NCI-H2196 (cell line): ENCODE results near the gene CDH15.
A peak's percentile ranks its signal among the peaks of the same experiment; 100 is the strongest.
"Not testable (repeated sequence)": the region's sequence is repeated elsewhere in the genome, so short reads cannot be mapped to it uniquely, and the experiment has no call there.

Experiments used
- DNase-seq: peaks from one replicate; lab custom pipeline; 2025; ENCODE audit not compliant: unreplicated experiment; lab: John Stamatoyannopoulos, UW

Gene CDH15

DNA sequence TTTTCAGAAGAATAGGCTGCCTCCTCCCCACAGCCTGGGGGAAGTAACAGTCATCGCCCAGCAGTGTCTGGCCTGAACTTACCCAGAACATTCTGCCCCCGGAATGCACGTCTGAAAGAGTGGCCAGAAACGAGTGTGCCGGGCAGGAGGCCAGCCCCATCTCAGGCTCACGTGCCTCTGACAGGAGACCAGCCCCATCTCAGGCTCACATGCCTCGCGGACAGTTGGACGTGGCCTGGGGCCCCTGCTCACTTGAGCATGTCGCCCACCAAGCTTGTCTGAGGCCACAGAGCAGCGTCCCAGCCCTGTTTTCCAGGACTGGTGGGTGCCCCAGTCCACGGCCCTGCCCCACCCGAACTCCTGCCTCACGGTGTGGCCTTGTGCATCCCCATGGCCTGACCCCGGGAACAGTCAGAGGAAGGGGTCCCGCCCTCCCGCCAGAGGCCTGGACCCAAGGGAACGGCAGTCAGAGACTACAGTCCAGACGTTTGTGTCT is 16.3 kb upstream of the CDH15 start:
- no peak for DNase-seq

DNA sequence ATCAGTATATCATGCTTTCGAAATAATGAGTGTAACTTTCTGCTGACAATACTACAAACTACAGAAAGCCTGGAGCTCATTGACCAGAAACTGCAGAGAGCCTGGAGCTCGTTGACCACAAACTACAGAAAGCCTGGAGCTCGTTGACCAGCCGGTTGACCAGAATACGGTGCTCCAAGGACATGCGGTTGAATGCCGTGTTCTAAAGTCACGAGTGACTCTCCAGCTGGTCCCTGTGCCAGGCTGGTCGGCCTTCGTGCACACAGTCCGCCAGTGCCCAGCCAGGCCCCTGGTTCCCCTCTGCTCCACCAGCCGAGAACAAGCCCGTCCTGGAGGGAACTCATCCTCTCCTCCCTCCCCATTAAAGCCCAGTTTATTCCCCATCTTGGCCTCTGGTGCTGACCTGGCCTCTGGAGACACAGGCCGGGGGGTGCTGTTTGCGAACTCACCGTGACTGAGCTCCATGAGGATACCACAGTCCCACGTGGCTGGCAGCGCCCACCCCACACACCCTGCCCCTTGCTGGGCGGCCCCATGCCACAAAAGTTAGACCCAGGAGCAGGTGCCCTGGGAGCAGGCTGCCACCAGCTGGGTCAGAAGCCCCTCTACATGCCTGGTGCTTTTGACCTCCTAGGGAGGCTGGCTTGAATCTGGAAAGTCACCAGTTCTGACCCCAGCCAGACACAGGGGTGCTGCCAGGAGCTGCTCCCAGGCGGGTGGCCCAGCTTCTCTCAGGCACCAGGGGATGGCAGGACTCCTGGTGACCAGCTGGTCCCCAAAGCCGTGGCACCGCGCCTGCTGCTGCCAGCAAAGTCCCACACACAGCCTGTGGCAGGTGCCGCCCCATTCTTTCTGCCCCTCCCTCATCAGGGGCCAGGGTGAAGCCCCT is 15.5 kb upstream of the CDH15 start:
- DNase-seq: no peak

DNA sequence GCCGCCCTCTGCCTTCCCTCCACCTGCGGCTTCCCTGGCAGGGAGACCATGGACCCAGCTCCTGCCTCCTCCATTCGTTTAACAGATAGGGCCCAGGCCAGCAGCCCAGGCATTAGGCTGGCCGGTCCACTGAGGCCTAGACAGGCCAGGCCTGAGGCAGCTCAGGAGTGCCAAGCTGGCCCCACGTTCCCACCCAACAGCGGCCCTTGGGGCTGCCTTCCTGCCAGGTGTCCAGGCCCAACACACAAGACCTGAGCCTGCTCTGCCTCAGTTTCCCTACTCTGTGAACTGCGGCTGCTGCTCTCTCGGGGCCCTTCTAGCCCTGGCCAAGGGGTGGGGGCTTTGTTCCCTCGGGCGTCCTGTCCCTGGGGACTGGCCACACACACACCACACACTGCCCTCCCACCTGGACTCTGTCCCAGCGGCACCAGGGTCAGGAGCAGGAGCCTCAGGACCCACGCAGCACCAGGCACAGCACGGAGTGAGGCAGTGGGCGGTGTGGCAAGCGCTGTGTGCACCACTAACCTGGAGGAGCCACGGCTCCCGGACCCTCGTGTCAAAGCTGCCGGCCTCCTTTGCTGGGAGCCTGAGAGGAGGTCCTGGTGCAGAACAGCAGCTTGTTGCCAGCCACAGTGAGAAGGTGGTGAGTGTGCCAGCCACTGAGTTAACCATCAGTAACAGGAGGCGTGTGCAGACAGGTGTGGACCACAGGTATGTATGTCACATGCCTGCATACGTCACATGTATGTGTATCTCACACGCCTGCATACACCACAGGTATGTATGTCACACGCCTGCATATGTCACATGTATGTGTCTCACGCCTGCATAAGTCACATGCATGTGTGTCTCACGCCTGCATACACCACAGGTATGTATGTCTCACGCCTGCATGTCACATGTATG is 14.6 kb upstream of the CDH15 start:
- no peak for DNase-seq

DNA sequence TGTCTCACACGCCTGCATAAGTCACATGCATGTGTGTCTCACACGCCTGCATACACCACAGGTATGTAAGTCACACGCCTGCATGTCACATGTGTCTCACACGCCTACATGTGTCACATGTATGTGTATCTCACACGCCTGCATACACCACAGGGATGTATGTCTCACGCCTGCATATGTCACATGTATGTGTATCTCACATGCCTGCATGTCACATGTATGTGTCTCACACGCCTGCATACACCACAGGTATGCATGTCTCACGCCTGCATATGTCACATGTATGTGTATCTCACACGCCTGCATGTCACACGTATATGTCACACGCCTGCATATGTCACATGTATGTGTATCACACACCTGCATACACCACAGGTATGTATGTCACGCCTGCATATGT is 13.8 kb upstream of the CDH15 start:
- no peak for DNase-seq

DNA sequence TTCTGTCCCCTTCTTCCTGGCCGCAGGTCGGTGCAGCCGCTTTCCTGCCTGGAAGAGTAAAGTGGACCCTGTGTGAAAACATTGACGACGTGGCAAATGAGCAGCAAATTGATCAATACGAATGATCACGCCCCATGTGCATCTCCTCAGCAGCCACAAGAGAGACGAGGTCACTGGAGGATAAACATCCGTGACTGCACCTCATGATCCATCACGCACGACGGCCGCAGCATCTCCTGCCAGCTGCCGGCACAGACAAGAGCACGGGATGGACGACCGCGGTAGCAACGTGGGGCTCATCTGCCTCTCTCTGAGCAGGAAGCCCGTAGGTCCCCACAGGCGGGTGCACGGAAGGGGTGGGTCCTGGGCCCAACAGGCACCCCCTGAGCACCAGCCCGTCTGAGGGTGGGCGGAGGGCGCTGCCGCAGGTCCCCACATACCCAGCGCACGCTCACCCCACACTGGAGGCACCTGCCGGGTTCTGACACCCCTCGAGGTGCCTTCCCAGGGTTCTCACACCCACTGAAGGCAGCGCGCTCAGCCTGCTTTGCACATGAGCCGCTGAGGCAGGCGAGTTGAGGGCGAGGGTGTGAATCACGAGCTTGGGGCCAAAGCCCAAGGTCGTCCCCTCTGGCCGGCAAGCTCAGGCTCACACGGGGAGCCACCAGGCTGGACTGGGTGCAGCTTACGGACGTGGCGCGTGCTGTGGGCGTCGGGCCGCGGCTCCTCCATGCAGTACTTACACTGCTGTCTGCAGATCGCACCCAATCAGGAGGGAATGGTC is 12.3 kb upstream of the CDH15 start:
- no peak for DNase-seq

DNA sequence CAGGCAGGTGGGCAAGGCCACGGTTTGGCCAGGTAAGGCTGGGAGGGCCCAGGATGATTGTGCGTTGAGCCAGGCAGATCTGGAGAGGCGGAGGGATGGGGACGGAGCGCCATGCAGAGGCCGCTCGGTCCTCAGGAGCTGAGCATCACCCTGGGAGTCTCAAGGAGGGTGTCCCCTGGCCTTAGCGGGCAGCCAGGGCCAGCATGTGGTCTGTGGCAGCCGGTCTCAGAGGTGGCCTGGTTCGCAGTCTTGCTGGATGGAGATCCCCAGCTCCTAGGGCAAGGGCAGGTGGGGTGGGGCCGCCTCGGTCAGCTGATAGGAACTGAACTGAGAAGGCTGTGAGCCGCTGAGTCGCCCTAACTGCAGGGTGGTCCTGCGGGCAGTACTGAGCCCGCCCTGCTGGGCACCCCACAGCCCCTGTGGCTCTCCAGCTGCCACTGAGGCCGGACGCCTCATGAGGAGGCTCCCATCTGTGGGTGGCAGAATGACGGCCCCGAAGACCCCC is 11.6 kb upstream of the CDH15 start:
- no peak for DNase-seq

DNA sequence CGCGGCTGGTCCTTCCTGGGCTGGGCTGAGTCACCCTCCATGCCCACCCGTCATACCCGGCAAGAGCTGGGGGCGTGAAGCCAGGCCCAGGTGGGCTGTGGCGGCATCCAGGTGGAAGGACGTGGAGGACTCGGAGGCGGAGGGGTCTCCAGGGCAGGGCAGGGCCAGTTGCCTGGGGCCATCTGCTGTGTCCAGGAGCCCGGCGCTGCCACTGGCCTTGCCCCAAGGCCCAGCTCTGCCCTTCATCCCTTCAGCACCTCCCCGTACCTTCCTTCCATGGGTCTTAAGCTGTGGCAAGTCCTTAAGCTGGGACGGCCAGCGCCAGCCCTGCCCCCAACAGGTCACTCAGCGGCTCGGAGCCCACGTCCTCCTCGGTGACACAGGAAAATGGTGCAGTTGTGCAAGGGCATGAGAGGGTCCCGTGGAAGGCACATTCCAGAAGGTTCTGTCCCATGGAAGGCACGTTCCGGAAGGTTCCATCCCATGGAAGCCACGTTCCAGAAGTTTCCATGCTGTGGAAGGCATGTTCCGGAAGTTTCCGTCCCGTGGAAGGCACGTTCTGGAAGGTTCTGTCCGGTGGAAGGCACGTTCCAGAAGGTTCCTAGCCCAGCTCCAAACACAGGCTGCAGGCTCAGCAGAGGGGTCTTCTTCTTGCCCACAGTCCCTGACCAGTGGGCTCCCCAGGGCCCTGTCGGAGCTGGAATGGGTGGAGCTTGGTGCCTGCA is 10.4 kb upstream of the CDH15 start:
- DNase-seq: no peak

DNA sequence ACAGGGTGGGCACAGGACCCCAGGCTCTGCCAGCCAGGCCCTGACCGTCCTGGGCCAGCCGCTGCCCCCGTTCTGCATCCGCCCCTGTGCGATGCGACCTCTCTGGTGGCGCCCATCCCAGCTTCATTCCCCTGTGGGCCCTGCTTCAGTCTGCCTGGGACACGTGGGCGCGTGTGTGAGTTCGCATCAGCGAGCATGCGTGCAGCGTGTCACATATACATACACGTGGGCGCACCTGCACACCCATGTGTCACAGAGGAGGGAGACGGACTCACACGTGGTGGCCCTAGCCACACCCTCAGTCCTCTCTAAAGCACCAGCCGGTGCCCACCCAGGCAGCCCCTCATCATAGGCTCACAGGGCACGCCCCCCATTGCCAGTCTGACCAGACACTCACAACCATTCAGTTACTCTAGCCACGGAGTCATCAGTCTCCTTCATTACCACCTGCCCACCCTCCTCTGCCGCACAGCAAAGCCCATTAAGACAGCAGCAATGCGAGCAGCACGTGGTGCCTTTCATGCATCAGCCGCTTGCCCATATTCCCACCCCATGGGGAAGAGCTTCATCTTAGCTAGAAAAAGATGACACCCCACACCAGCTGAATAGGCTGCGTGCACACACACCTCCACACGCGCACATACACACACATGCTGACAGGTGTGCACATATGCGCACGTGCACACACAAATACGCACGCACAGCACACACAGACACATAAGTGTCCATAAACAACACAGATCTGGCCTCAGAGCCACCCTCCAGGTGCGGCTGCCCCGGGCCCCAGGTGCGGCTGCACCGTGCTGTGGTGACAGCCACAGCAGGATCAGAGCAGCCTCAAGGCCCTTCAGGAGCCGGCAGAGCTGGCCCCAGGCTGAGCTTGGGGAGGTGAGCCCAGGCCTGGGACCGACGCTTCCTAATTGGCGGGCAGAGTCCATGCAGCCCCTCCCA is 9.5 kb upstream of the CDH15 start:
- no peak for DNase-seq

DNA sequence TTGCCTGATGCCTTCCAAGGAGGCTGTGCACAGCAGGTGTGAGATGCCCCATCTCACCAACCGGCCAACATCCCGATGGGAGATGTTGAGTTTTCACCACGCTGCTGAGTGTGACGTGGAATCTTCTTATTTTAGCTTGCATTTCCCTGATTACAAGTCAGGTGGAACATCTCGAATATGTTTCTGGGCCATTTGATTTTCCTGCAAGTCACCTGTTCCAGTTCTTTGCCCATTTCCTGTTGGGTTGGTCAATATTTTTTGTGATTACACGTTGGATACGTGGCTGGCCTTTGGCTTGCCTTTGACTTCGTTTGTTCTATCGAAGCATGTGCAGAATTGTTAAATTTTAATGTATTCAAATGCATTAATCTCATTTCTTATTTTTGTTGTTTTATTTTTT is 8.3 kb upstream of the CDH15 start:
- no peak for DNase-seq

DNA sequence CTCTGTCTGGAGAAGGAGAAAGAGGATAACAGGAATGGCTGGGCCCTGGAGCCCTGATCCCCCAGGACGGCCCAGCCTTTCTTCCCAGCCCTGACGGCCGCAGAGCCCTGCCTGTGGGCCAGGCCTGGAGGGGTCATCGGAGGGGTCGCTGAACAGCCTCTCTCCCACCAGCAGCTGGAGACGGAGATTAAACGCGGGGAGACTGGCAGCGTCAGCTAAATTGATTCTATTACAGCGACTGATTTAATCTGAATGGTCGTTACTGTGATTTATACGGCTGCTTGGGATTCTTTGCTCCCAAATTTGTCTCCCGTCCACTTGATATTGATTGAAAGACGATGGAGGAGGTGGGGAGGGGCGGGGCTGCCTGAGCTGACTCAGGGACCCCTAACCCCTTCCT is 7.1 kb upstream of the CDH15 start:
- no peak for DNase-seq

DNA sequence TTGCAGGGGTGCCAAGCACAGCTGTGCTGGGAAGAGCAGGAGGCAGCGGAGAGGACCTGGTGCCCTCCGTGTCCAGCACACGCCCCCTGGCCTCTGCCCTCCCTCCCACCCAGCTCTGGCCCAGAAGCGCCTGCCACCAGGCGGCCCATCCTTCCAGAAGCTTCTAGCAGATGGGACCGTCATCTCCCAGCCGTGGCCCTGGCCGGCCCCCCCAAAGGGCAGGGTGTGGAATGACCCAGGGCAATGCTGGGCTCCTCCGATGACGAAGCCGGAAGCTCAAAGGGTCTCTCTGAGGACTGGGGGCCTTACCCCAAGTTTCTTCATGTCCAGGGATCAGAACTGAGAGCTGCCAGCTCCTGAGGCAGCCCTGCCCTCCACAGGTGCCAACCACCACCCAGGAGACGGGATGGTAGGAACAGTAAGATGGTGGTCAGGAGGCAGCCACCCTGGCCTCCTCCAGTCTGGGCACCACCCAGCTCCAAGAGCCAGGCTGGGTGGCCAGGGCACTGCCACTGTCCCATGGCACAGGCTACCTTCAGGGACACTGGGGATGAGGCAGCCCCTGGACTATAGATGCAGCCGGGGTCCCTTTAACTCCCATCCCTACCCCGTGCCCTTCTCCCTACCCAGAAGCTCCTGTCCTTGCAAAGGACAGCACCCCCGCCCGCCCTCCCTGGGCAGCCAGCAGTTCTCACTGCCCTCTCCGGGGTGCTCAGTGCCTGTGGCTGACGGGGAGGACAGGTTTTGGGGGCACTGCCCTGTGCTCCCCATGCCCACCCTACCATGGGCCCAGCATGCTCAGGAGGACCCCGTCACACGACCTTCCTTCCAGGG is 6.5 kb upstream of the CDH15 start:
- no peak for DNase-seq

DNA sequence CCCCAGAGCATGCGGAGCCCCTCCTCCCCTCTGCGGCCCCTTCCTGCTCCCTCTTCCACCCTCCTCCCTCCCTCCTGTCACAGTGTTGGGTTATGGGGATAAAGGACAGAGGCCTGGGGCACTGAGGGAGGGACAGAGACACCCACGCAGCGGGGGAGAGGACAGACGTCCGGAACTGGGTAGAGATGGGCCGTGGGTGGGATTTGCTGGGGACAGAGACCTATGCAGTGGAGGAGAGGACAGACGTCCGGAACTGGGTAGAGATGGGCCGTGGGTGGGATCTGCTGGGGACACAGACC is 5.9 kb upstream of the CDH15 start:
- DNase-seq: not testable (repeated sequence)

DNA sequence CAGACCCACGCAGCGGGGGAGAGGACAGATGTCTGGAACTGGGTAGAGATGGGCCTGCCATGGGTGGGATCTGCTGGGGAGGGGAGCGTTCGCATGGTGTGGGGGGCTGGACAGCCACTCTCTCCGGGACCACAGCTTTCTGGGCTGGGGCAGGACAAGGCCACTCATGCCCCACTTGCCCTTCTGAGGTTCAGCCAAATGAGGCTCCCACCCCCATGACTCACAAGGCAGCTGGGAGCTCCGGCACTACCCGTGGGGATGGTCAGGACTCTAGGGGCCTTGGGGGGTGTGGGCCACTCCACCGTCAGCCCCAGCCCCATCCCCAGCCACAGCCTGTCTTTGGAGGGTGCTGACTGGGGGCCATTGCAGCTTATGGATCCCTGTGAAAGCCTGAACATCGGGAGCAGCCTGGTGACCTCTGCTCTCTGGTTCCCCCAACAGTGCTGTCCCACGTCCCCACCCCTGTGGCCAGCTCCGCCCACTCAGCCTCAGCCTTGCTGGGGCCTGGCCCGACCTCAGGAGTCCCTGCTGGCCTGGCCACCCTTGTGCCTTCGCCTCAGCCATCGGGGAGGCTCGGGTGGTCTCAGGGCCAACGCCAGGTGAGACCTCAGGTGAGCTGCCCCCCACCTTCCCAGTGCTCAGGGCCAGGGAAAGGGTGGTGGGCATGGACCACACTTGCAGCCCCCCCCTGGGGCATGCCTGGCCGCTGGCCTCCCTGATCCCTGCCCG is 4.7 kb upstream of the CDH15 start:
- no peak for DNase-seq

DNA sequence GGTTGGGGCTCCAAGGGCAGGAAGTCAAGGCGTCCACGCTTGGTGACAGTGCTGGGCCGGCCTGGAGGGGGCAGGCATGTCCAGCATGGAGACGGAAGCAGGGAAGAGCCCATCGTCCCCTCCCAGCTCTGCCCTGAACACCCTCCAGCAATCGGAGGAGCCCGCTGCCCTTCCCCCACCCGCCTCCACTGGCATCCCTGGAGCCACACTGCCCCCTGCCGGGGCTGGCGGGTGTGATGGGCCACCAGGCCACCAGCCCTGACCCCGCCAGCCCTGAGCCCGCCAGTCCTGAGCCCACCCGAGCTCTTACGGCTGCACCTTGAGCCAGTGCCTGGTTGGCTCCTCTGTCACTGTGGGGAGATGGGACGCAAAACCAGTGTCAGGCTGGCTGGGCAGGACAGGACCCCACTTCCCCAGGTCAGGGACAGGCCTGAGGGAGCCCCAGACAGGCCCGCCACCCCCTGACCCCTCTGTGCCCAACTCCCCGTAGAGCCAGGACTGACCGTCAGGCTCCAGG is 4.1 kb upstream of the CDH15 start:
- DNase-seq: peak; percentile 67

DNA sequence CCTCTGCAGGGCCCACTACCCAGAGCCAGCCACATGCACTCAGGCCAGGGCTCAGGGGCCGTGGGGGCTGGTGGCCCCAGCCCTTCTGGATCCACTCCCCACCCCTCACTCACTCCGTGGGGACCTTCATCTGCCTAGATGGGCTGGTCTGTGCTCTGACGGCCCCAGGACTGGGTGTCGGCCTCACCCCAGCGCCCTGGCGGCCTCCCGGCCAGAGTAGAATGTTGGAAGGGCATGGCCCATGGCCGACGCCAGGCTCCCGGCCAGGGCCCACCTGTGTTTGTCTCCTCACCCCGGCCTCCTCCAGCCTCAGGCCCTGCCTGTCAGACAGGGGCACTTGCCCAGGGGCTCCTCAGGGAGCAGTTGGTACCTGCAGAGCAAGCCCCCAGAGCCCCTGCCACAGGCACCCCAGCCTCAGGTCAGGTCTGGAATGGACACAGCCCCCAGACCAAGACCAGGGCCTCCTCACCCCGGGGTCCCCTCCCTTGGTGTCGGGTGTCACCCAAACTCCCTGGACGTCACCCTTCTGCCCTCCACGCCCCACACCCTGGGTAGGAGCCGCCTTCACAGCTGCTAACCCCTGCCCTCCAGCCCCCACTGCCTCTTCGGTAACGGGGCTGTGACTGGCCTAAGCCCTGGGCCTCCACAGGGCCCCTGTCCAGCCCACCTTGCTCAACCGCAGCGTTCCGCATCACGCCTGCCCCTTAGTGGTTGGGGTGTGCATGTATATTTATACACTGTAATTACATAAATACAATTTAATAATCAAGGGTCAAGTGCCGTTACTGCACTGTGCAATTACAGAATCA is 3.0 kb upstream of the CDH15 start:
- DNase-seq: no peak

DNA sequence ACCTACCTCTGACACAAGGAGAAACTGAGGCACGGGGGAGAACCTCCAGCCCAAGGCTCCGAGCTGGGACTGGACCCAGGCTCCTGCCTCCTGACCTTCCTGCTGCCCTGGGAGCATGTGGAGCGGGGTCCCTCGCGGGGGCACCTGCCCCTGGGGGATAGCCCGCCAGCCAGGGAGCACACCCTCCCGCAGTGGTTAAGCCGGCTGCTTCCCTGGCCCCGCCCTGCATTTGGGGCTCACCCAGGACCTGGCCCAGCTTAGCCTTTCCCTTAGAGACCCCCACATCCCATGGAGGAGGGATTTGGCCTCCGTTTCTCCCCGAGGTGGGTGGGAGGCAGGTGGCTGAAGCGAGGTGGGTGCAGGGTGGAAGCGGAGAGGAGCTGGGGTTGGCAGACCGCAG is 1.8 kb upstream of the CDH15 start:
- DNase-seq: no peak
